ENCODE results near the gene MAGED4B.
"Not testable (repeated sequence)": the region's sequence is repeated elsewhere in the genome, so short reads cannot be mapped to it uniquely, and the experiment has no call there.

Gene MAGED4B

GRCh38 chrX:52068666-52069640 is at the start of gene MAGED4B:
TSS of gene MAGED4B (minus strand) at chrX:52069183. CDS start at chrX:52068172, 1,011 bp downstream.
- not testable (repeated sequence) for DNase-seq (ENCODE audit: low spot score)

GRCh38 chrX:52118262-52118661 is 49.3 kb upstream of the MAGED4B start:
- no peak for DNase-seq (ENCODE audit: low spot score)

GRCh38 chrX:52082578-52082977 is 13.6 kb upstream of the MAGED4B start:
- no peak for DNase-seq (ENCODE audit: low spot score)

- no peak for DNase-seq (ENCODE audit: low spot score)
Observed at GRCh38 chrX:52078131-52078530, 9.1 kb upstream of the MAGED4B start.

GRCh38 chrX:52042288-52042687 is 26.7 kb downstream of the MAGED4B start:
- not testable (repeated sequence) for DNase-seq (ENCODE audit: low spot score)

GRCh38 chrX:52034211-52034610 is 34.8 kb downstream of the MAGED4B start:
- DNase-seq (ENCODE audit: low spot score): no peak

- DNase-seq (ENCODE audit: low spot score): no peak
Observed at GRCh38 chrX:52031371-52031770, 37.6 kb downstream of the MAGED4B start.

- DNase-seq (ENCODE audit: low spot score): no peak
Observed at GRCh38 chrX:52015794-52016193, 53.2 kb downstream of the MAGED4B start.

All from RKO (cell line).